PC-9 (cell line): Measurements from ENCODE around the gene SLC24A5. TPM values are rescaled to one million over a fixed set of nuclear protein-coding genes. Genes with fewer than 3 reads are reported as not detected.

ENCODE experiments used
- BruUV-seq: library from RNA; stranded (reverse); fragments of 400-500 nt; replicated peaks from 2 replicates; lab custom pipeline; 2021; lab: Mats Ljungman, UMichigan
- CTCF ChIA-PET: fragments of 300-600 bp; sonication (Branson Sonifier 250); formaldehyde crosslinking; loops from one replicate; lab custom pipeline; 2022; ENCODE audit warnings: antibody characterized with exemption; lab: Charles Lee
- POLR2A ChIA-PET: fragments of 300-600 bp; sonication (Branson Sonifier 250); formaldehyde crosslinking; loops from one replicate; lab custom pipeline; 2022; ENCODE audit warnings: antibody characterized with exemption; ENCODE audit not compliant: unreplicated experiment; lab: Charles Lee
- DNase-seq, 2 experiments: peaks; one replicate each; pipeline versions ENCODE4 v3.0.0 to v3.0.0-alpha.2; 2015 to 2022; ENCODE audit warnings: mixed read lengths in 1 of 2
- H2AFZ ChIP-seq: fragments of 200-600 bp; sonication (generic); 2 replicates; pipeline ENCODE4 v1.8.1; 2017; ENCODE audit warnings: antibody characterized with exemption
- H3F3A ChIP-seq: fragments of 200-600 bp; sonication (generic); 2 replicates; pipeline ENCODE4 v1.8.1; 2017; ENCODE audit warnings: antibody characterized with exemption, mild to moderate bottlenecking, low read depth; ENCODE audit not compliant: insufficient read depth
- H3K27ac ChIP-seq: fragments of 200-600 bp; sonication (generic); 2 replicates; pipeline ENCODE4 v1.6.1; 2016; ENCODE audit warnings: mixed run types
- H3K27me3 ChIP-seq: fragments of 200-600 bp; sonication (generic); 2 replicates; pipeline ENCODE4 v1.6.1; 2016; ENCODE audit warnings: low read depth, mixed run types; ENCODE audit not compliant: insufficient read depth
- H3K36me3 ChIP-seq: fragments of 200-600 bp; sonication (generic); 2 replicates; pipeline ENCODE4 v1.6.1; 2016; ENCODE audit warnings: low read depth, mixed run types
- H3K4me1 ChIP-seq: fragments of 200-600 bp; sonication (generic); replicated peaks from 2 replicates; pipeline ENCODE4 v1.6.1; 2016; ENCODE audit warnings: mixed run types; ENCODE audit not compliant: insufficient read depth
- H3K4me2 ChIP-seq: fragments of 200-600 bp; sonication (generic); 2 replicates; pipeline ENCODE4 v1.6.1; 2017; ENCODE audit warnings: mixed run types
- H3K4me3 ChIP-seq: fragments of 200-600 bp; sonication (generic); 2 replicates; pipeline ENCODE4 v1.6.1; 2016; ENCODE audit warnings: mixed run types
- H3K79me2 ChIP-seq: fragments of 200-600 bp; sonication (generic); 2 replicates; pipeline ENCODE4 v1.6.1; 2017; ENCODE audit warnings: low read depth, mixed run types
- H3K9me2 ChIP-seq: fragments of 200-600 bp; sonication (generic); 2 replicates; pipeline ENCODE4 v1.8.1; 2017; ENCODE audit warnings: mild to moderate bottlenecking; ENCODE audit not compliant: insufficient read depth
- H3K9me3 ChIP-seq: fragments of 200-600 bp; sonication (generic); 2 replicates; pipeline ENCODE4 v1.8.1; 2016; ENCODE audit warnings: low read depth; ENCODE audit not compliant: insufficient read depth
- H4K20me1 ChIP-seq: fragments of 200-600 bp; sonication (generic); 2 replicates; pipeline ENCODE4 v1.8.1; 2017; ENCODE audit not compliant: insufficient read depth
- EZH2 ChIP-seq: fragments of 200-600 bp; sonication (generic); IDR thresholded peaks from 2 replicates; pipeline ENCODE4 v1.8.0; 2017; ENCODE audit warnings: antibody characterized with exemption, low read depth
- intact Hi-C: fragments of 100-400 bp; cut with micrococcal nuclease; formaldehyde crosslinking; loops from one replicate; pipeline ENCODE4 v1.10.0; 2022; ENCODE audit not compliant: unreplicated experiment
- total RNA-seq: library from RNA; stranded (reverse); gene quantifications from 2 replicates; pipeline ENCODE4 v1.2.3, GENCODE V29; 2021
- TF ChIP-seq, protein P1 (sequence below): fragments of 200-600 bp; sonication (generic); conservative IDR thresholded peaks from 2 replicates; pipeline ENCODE4 v1.6.1; 2017; ENCODE audit warnings: mixed run types, antibody characterized with exemption, mild to moderate bottlenecking, moderate library complexity

SLC24A5 gene
- total RNA-seq, 1 experiment from 2014 or later = not detected

GRCh38 chr15:48190932-48191573 is 70.3 kb downstream of the SLC24A5 start:
- H3K9me3 ChIP-seq = no peaks in the 10 kb centered on the region
- no peak overlapping the region for H3K27ac ChIP-seq
- BruUV-seq = no TSS peak
- H3K4me3 ChIP-seq = no peak overlapping the region
- intact Hi-C loops = no loop called here
- no peaks in the 10 kb centered on the region for H3F3A ChIP-seq
- no peaks in the 10 kb centered on the region for H3K4me1 ChIP-seq
- no peak overlapping the region for H2AFZ ChIP-seq
- peak in 1 of 2 experiments; percentile 18 for DNase-seq
- no peak overlapping the region for H3K4me2 ChIP-seq
- H3K36me3 ChIP-seq = no peaks in the 10 kb centered on the region
- H3K79me2 ChIP-seq = no peaks in the 10 kb centered on the region
- ChIA-PET CTCF (no interaction called here), POLR2A (no interaction called here)
- H3K9me2 ChIP-seq = no peaks in the 10 kb centered on the region
- no peaks in the 10 kb centered on the region for H3K27me3 ChIP-seq
- H4K20me1 ChIP-seq = no peaks in the 10 kb centered on the region
- TF ChIP-seq, protein P1, sequence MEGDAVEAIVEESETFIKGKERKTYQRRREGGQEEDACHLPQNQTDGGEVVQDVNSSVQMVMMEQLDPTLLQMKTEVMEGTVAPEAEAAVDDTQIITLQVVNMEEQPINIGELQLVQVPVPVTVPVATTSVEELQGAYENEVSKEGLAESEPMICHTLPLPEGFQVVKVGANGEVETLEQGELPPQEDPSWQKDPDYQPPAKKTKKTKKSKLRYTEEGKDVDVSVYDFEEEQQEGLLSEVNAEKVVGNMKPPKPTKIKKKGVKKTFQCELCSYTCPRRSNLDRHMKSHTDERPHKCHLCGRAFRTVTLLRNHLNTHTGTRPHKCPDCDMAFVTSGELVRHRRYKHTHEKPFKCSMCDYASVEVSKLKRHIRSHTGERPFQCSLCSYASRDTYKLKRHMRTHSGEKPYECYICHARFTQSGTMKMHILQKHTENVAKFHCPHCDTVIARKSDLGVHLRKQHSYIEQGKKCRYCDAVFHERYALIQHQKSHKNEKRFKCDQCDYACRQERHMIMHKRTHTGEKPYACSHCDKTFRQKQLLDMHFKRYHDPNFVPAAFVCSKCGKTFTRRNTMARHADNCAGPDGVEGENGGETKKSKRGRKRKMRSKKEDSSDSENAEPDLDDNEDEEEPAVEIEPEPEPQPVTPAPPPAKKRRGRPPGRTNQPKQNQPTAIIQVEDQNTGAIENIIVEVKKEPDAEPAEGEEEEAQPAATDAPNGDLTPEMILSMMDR = no peak
- TF ChIP-seq EZH2 = no peak

GRCh38 chr15:48191574-48192225 is 70.9 kb downstream of the SLC24A5 start, which contains the start of gene CTXN2:
TSS of gene CTXN2 (plus strand) at chr15:48191665. CDS start at chr15:48201301, 9,636 bp downstream.
- Histone ChIP-seq H3K27me3 (no peaks in the 10 kb centered on the region), H3K9me2 (no peaks in the 10 kb centered on the region), H3K9me3 (no peaks in the 10 kb centered on the region), H3K79me2 (no peaks in the 10 kb centered on the region), H3K4me3 (no peak within 1 kb of the TSS), H3K36me3 (no peaks in the 10 kb centered on the region), H3F3A (no peaks in the 10 kb centered on the region), H3K4me1 (no peaks in the 10 kb centered on the region), H2AFZ (no peak within 1 kb of the TSS), H3K4me2 (no peak within 1 kb of the TSS), H3K27ac (no peak within 1 kb of the TSS), H4K20me1 (no peaks in the 10 kb centered on the region)
- BruUV-seq = no TSS peak
- TF ChIP-seq, protein P1 = no peak
- no peak for TF ChIP-seq EZH2
- ChIA-PET POLR2A (no interaction called here), CTCF (no interaction called here)
- DNase-seq = no peak
- intact Hi-C loops = no loop called here

Other genes with a start within 250 kb of the SLC24A5 start
- gene MYEF2, start 57.3 kb downstream of the SLC24A5 start, total RNA-seq = 1.7 and 2.1 TPM in 2 replicates
- gene CTXN2, start 70.7 kb downstream of the SLC24A5 start, total RNA-seq = not detected in 2 replicates
- gene SLC12A1, start 85.3 kb downstream of the SLC24A5 start, total RNA-seq = not detected in 2 replicates
- gene DUT, start 210.4 kb downstream of the SLC24A5 start, total RNA-seq = 148 and 169 TPM in 2 replicates